GM23338 (cell line): ENCODE data around the gene PLAGL1. TPM values are rescaled to one million over a fixed set of nuclear protein-coding genes. Genes with fewer than 3 reads are reported as not detected.

Experiments used
- CREB1 ChIP-seq: fragments of 250-450 bp; sonication (Bioruptor Pico); IDR thresholded peaks from 2 replicates; pipeline ENCODE4 v1.5.0; 2020; ENCODE audit warnings: low read depth, mild to moderate bottlenecking, moderate library complexity
- EZH2 ChIP-seq: fragments of 200-600 bp; sonication (generic); IDR thresholded peaks from one replicate; pipeline ENCODE4 v1.8.0; 2017; ENCODE audit warnings: antibody characterized with exemption, mild to moderate bottlenecking, low read depth; ENCODE audit not compliant: unreplicated experiment
- EZH2phosphoT487 ChIP-seq: fragments of 200-600 bp; sonication (generic); IDR thresholded peaks from one replicate; pipeline ENCODE4 v1.8.1; 2018; ENCODE audit warnings: antibody characterized with exemption; ENCODE audit not compliant: unreplicated experiment
- JUNB ChIP-seq: IDR thresholded peaks from one replicate; pipeline ENCODE4 v1.6.1; 2016; ENCODE audit warnings: antibody characterized with exemption; ENCODE audit not compliant: unreplicated experiment
- STAT1 ChIP-seq: IDR thresholded peaks from one replicate; pipeline ENCODE4 v1.6.1; 2016; ENCODE audit warnings: antibody characterized with exemption; ENCODE audit not compliant: unreplicated experiment
- ZNF114 ChIP-seq: fragments of 250-450 bp; sonication (Bioruptor Pico); IDR thresholded peaks from 2 replicates; pipeline ENCODE4 v1.5.0; 2020; ENCODE audit warnings: mild to moderate bottlenecking, moderate library complexity
- ZNF331 ChIP-seq: fragments of 250-450 bp; sonication (Bioruptor Pico); IDR thresholded peaks from 2 replicates; pipeline ENCODE4 v1.5.0; 2020; ENCODE audit warnings: low read depth, mild to moderate bottlenecking, moderate library complexity
- polyA plus RNA-seq: library from polyadenylated mRNA; unstranded; fragments of >200 nt; fragmentation: Nextera tagmentation; extraction: Ambion mirVana; gene quantifications from 2 replicates; pipeline ENCODE4 v1.2.1, GENCODE V29; 2016
- total RNA-seq: library from RNA; depleted of rRNA; stranded (reverse); fragments of >200 nt; shearing (Covaris generic); gene quantifications from 2 replicates; pipeline ENCODE4 v1.2.3, GENCODE V29; 2014
- TF ChIP-seq, protein P1 (sequence below): fragments of 250-450 bp; sonication (Bioruptor Pico); IDR thresholded peaks from 2 replicates; pipeline ENCODE4 v1.5.0; 2020; ENCODE audit warnings: mild to moderate bottlenecking, moderate library complexity
- TF ChIP-seq, protein P2 (sequence below): IDR thresholded peaks from 2 replicates; pipeline ENCODE4 v1.6.1; 2016; ENCODE audit warnings: antibody characterized with exemption
- TF ChIP-seq, protein P3 (sequence below), 2 experiments: fragments of 200-600 bp in 1 of 2; sonication (generic) in 1 of 2; conservative IDR thresholded peaks; 2 replicates each; pipeline versions ENCODE4 v1.5.1 to v1.6.1; 2016 to 2017; ENCODE audit warnings: antibody characterized with exemption in 2 of 2, low read depth in 2 of 2, mild to moderate bottlenecking in 2 of 2, moderate library complexity in 1 of 2

Gene PLAGL1
- total and polyA plus RNA-seq, 2 experiments from 2014 or later, result 0.90 to 1.7 TPM

DNA sequence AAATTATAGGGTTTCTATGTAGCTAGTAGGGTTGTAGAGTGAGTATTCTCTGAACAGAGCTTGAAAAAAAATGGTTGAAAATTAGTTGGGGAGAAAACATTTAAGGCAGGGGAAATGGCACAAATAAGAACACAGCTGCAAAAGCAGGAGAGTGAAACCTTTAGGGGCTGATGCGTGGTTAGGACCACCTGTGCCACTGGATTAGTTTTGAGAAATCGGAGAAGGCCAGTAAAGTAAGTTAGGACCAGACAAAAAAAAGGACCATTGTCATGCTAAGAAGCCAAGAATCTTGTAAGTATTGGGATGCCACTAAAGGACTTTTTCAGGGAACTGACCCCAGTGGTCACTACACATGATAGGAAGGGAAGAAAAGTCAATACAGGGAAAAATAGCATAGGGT is 9.4 kb downstream of the PLAGL1 start (continued):
- TF ChIP-seq, protein P1, sequence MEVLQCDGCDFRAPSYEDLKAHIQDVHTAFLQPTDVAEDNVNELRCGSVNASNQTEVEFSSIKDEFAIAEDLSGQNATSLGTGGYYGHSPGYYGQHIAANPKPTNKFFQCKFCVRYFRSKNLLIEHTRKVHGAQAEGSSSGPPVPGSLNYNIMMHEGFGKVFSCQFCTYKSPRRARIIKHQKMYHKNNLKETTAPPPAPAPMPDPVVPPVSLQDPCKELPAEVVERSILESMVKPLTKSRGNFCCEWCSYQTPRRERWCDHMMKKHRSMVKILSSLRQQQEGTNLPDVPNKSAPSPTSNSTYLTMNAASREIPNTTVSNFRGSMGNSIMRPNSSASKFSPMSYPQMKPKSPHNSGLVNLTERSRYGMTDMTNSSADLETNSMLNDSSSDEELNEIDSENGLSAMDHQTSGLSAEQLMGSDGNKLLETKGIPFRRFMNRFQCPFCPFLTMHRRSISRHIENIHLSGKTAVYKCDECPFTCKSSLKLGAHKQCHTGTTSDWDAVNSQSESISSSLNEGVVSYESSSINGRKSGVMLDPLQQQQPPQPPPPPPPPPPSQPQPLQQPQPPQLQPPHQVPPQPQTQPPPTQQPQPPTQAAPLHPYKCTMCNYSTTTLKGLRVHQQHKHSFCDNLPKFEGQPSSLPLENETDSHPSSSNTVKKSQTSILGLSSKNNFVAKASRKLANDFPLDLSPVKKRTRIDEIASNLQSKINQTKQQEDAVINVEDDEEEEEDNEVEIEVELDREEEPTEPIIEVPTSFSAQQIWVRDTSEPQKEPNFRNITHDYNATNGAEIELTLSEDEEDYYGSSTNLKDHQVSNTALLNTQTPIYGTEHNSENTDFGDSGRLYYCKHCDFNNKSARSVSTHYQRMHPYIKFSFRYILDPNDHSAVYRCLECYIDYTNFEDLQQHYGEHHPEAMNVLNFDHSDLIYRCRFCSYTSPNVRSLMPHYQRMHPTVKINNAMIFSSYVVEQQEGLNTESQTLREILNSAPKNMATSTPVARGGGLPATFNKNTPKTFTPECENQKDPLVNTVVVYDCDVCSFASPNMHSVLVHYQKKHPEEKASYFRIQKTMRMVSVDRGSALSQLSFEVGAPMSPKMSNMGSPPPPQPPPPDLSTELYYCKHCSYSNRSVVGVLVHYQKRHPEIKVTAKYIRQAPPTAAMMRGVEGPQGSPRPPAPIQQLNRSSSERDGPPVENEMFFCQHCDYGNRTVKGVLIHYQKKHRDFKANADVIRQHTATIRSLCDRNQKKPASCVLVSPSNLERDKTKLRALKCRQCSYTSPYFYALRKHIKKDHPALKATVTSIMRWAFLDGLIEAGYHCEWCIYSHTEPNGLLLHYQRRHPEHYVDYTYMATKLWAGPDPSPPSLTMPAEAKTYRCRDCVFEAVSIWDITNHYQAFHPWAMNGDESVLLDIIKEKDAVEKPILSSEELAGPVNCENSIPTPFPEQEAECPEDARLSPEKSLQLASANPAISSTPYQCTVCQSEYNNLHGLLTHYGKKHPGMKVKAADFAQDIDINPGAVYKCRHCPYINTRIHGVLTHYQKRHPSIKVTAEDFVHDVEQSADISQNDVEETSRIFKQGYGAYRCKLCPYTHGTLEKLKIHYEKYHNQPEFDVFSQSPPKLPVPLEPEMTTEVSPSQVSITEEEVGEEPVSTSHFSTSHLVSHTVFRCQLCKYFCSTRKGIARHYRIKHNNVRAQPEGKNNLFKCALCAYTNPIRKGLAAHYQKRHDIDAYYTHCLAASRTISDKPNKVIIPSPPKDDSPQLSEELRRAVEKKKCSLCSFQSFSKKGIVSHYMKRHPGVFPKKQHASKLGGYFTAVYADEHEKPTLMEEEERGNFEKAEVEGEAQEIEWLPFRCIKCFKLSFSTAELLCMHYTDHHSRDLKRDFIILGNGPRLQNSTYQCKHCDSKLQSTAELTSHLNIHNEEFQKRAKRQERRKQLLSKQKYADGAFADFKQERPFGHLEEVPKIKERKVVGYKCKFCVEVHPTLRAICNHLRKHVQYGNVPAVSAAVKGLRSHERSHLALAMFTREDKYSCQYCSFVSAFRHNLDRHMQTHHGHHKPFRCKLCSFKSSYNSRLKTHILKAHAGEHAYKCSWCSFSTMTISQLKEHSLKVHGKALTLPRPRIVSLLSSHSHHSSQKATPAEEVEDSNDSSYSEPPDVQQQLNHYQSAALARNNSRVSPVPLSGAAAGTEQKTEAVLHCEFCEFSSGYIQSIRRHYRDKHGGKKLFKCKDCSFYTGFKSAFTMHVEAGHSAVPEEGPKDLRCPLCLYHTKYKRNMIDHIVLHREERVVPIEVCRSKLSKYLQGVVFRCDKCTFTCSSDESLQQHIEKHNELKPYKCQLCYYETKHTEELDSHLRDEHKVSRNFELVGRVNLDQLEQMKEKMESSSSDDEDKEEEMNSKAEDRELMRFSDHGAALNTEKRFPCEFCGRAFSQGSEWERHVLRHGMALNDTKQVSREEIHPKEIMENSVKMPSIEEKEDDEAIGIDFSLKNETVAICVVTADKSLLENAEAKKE (CRISPR knock-in tag), result no peak
- TF ChIP-seq EZH2 (no peak), JUNB (no peak), EZH2phosphoT487 (no peak), ZNF114 (CRISPR knock-in tag) (no peak), CREB1 (CRISPR knock-in tag) (no peak), STAT1 (no peak), ZNF331 (CRISPR knock-in tag) (no peak)
- TF ChIP-seq, protein P2, sequence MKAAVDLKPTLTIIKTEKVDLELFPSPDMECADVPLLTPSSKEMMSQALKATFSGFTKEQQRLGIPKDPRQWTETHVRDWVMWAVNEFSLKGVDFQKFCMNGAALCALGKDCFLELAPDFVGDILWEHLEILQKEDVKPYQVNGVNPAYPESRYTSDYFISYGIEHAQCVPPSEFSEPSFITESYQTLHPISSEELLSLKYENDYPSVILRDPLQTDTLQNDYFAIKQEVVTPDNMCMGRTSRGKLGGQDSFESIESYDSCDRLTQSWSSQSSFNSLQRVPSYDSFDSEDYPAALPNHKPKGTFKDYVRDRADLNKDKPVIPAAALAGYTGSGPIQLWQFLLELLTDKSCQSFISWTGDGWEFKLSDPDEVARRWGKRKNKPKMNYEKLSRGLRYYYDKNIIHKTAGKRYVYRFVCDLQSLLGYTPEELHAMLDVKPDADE, result no peak
- TF ChIP-seq, protein P3, sequence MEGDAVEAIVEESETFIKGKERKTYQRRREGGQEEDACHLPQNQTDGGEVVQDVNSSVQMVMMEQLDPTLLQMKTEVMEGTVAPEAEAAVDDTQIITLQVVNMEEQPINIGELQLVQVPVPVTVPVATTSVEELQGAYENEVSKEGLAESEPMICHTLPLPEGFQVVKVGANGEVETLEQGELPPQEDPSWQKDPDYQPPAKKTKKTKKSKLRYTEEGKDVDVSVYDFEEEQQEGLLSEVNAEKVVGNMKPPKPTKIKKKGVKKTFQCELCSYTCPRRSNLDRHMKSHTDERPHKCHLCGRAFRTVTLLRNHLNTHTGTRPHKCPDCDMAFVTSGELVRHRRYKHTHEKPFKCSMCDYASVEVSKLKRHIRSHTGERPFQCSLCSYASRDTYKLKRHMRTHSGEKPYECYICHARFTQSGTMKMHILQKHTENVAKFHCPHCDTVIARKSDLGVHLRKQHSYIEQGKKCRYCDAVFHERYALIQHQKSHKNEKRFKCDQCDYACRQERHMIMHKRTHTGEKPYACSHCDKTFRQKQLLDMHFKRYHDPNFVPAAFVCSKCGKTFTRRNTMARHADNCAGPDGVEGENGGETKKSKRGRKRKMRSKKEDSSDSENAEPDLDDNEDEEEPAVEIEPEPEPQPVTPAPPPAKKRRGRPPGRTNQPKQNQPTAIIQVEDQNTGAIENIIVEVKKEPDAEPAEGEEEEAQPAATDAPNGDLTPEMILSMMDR (conservative IDR thresholded peaks at IDR 0.05; ENCODE audit: low read depth in 2 of 2), result no peak
